22Rv1 (cell line): ENCODE results near the gene TMEM205.
A peak's percentile ranks its signal among the peaks of the same experiment; 100 is the strongest.
"Not testable (repeated sequence)": the region's sequence is repeated elsewhere in the genome, so short reads cannot be mapped to it uniquely, and the experiment has no call there.

Experiments
- H3K27ac ChIP-seq: fragments of 450-650 bp; 2 replicates; pipeline ENCODE4 v1.5.1; 2017
- CTCF ChIP-seq: fragments of 450-650 bp; IDR thresholded peaks from 2 replicates; pipeline ENCODE4 v1.5.1; 2017; ENCODE audit warnings: mild to moderate bottlenecking
- ZFX ChIP-seq: fragments of 450-650 bp; IDR thresholded peaks from 2 replicates; pipeline ENCODE4 v1.6.1; 2017; ENCODE audit warnings: antibody characterized with exemption, borderline replicate concordance

TMEM205 gene

DNA sequence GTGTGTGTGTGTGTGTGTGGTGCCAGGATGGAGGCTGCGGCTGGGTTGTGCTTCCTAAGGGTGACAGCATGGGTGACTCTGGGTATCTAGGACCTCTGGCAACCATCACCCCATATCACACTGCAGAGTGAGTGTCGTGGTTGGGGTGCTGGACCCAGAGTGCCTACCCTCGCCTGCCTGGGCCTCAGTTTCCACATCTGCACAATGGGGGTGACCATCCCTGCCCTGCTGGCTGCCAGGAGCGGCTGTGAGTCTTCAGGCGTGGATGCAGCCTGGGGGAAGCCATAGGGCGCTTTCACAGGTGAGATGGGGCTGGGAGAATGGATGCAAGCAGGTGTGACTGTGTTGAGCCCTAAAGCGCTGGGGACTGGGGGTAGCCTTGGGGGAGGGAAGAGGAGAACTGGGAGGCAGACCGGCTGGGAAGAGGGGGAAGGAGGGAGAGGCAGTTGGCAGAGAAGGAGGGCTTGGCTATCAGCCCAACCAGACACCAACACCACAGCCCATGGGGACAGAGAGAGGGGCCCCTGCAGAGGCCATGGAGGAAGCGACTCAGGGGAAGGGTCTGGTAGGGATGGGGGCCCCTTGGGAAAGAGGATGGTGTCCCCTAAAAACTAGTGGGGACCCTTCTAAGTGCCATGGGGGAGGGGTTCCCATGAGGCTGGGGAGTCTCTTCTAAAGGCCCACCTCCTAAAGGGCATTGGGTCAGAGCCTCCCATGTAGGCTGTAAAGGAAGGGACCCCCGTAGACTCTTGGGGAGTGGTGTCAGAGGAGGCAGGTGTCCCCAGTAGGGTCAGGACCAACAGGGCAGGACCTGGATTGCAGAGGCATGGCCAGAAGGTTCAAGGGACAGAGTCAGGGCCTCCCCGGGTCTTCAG, 10.8 kb upstream of the TMEM205 start:
- TF ChIP-seq CTCF (no peak), ZFX (no peak)
- no peak overlapping the region for H3K27ac ChIP-seq

GRCh38 chr19:11356074-11356397, 10.0 kb upstream of the TMEM205 start:
- TF ChIP-seq ZFX, result no peak
- no peak for TF ChIP-seq CTCF
- H3K27ac ChIP-seq, result no peak overlapping the region

- H3K27ac ChIP-seq, result no peak within 1 kb of the TSS
- TF ChIP-seq CTCF, result no peak
Measured at GRCh38 chr19:11355160-11356073, 9.3 kb upstream of the TMEM205 start, which contains the start of gene PLPPR2. Gene PLPPR2 (plus strand): TSS chr19:11355432. CDS start chr19:11357674, 2,242 bp downstream.

- not testable (repeated sequence) for H3K27ac ChIP-seq
Measured at GRCh38 chr19:11354102-11354501, 8.0 kb upstream of the TMEM205 start.

DNA sequence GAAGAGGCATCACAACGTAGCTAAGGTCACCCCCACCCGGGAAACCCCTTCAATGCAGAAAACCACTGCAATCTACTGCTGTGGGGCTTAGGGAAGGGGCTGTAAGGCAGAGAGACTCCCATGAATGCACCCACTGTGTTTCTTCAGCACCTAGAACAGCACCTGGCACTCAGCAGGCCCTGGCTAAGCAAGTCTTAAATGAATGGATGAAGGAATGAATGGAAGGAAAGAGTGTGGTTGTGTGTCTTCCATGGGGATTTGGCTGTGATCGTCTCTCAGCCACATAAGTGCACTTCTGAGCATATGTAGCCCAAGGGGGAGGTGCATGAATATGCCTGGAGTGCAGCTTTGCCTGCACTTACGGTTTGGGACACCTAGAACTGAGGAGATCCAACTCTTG, 3.1 kb upstream of the TMEM205 start:
- H3K27ac ChIP-seq, result no peak overlapping the region
- TF ChIP-seq ZFX, result no peak
- TF ChIP-seq CTCF, result no peak

DNA sequence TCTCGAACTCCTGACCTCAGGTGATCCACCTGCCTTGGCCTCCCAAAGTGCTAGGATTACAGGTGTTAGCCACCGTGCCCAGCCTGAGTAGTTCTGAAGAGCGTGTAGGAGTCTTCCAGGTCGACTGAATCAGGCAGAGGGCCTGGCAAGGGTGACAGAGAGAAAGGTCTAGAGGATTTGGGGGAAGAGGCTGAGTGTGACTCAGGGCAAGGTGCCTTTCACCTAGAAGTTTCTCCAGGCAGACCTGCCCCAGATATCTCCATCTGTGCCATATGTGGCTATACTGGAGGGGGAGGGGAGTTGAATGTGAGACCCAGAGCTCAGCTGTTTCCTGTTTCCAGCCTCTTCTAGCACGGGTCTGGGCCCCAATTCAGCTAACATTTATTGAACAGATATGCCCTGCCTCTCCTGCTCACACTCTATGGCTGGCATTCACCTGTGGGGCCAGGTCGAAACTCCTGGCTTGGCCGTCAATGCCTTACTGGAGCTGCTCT, 1.5 kb upstream of the TMEM205 start:
- peak overlapping the region; percentile 92 for H3K27ac ChIP-seq
- no peak for TF ChIP-seq CTCF

DNA sequence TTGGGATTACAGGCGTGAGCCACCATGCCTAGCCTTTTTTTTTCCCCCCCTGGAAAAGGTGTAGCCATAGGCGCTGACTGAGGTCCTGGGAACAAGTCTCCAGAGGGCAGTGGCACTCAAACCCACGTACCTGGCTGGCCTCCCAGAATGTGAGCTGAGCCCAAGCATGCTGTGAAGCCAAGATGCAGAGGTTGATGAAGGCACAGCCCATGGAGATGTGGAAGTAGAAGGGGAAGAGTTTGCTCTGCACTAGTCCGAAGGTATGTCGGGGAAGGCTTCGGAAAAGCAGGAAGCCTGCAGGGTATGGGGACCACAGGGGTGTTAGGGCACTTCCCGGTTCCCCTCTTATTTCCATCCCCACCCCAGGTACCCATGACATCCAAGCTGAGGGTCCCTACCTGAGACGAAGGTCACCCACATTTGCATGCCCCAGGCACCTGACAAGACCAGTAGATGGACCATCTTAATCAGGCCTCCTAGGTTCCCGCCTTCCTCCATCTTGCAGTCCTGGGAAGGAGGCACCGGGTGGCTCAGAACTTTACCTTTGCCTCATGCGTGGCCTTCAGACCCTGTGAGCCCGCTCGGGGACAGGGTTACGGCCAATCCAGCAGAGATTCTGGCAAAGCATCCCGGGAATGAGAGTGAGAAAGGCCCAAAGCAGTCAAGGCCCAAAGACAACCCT, 805 bp downstream of the TMEM205 start:
- H3K27ac ChIP-seq, result peak overlapping the region; percentile 92
- no peak for TF ChIP-seq ZFX
- TF ChIP-seq CTCF, result peak; percentile 1; the same call in 1 of the 2 replicates
